Bronchial epithelial cell (primary cell): ENCODE measurements around the gene GTF2I. TPM values are rescaled to one million over a fixed set of nuclear protein-coding genes. Genes with fewer than 3 reads are reported as not detected.
"Not testable (repeated sequence)": the region's sequence is repeated elsewhere in the genome, so short reads cannot be mapped to it uniquely, and the experiment has no call there.

ENCODE experiments used
- DNase-seq: peaks from one replicate; pipeline ENCODE4 v3.0.0-alpha.2; 2010; ENCODE audit warnings: low read depth
- FAIRE-seq: peaks from 2 replicates; lab custom pipeline; 2011; peaks lifted over from hg19 to GRCh38; lab: Jason Lieb, UNC
- H3K27me3 ChIP-seq: 2 replicates; pipeline ENCODE4 v1.5.1; 2011; ENCODE audit warnings: low read length; ENCODE audit not compliant: control insufficient read depth, insufficient read depth
- H3K36me3 ChIP-seq: 2 replicates; pipeline ENCODE4 v1.5.1; 2011; ENCODE audit warnings: low read length; ENCODE audit not compliant: control insufficient read depth, insufficient read depth
- H3K4me3 ChIP-seq: 2 replicates; pipeline ENCODE4 v1.5.1; 2011; ENCODE audit warnings: mild to moderate bottlenecking, low read depth, low read length, control low read depth
- CTCF ChIP-seq: IDR thresholded peaks from 2 replicates; pipeline ENCODE4 v1.5.1; 2011; ENCODE audit warnings: mild to moderate bottlenecking, moderate library complexity, low read length, control low read depth, inconsistent platforms; ENCODE audit not compliant: insufficient read depth, severe bottlenecking
- total RNA-seq: library from RNA; depleted of rRNA; stranded (reverse); fragments of >200 nt; gene quantifications from 2 replicates; pipeline ENCODE4 v1.2.1, GENCODE V29; 2014

The GTF2I gene
- total RNA-seq, 1 donor from 2014 or later, result 46.1 TPM

- no peak for DNase-seq
- Histone ChIP-seq H3K36me3 (no peaks in the 10 kb centered on the region), H3K27me3 (no peaks in the 10 kb centered on the region), H3K4me3 (no peak overlapping the region)
- no peak for FAIRE-seq
- no peak for TF ChIP-seq CTCF
Observed at GRCh38 chr7:74633451-74633921, 24.0 kb upstream of the GTF2I start.

- TF ChIP-seq CTCF, result no peak
- no peaks in the 10 kb centered on the region for H3K36me3 ChIP-seq
- no peak for FAIRE-seq
- DNase-seq, result no peak
- H3K4me3 ChIP-seq, result no peak overlapping the region
- H3K27me3 ChIP-seq, result no peaks in the 10 kb centered on the region
Observed at GRCh38 chr7:74637745-74638144, 19.8 kb upstream of the GTF2I start.

- H3K27me3 ChIP-seq, FAIRE-seq, H3K4me3 ChIP-seq, H3K36me3 ChIP-seq: not testable (repeated sequence)
- DNase-seq, result peak; percentile 75
Observed at GRCh38 chr7:74650055-74650454, 7.5 kb upstream of the GTF2I start.

- H3K4me3 ChIP-seq, FAIRE-seq, H3K36me3 ChIP-seq, H3K27me3 ChIP-seq, DNase-seq: not testable (repeated sequence)
Observed at GRCh38 chr7:74650493-74651132, 6.9 kb upstream of the GTF2I start.

- H3K4me3 ChIP-seq, DNase-seq, H3K27me3 ChIP-seq, FAIRE-seq, H3K36me3 ChIP-seq: not testable (repeated sequence)
Observed at GRCh38 chr7:74651133-74651504, 6.4 kb upstream of the GTF2I start.

GRCh38 chr7:74653686-74654181 is 3.8 kb upstream of the GTF2I start:
- DNase-seq (no peak), FAIRE-seq (no peak)
- Histone ChIP-seq H3K36me3 (no peaks in the 10 kb centered on the region), H3K4me3 (no peak overlapping the region), H3K27me3 (no peaks in the 10 kb centered on the region)
- TF ChIP-seq CTCF, result no peak

GRCh38 chr7:74654811-74655210 is 2.7 kb upstream of the GTF2I start:
- DNase-seq (no peak), FAIRE-seq (no peak)
- H3K4me3 ChIP-seq, result no peak overlapping the region
- H3K36me3 ChIP-seq, result no peaks in the 10 kb centered on the region
- no peak for TF ChIP-seq CTCF
- H3K27me3 ChIP-seq, result no peaks in the 10 kb centered on the region
